GM21825 (cell line): Measurements from ENCODE around the gene ABR.
"Not testable (repeated sequence)": the region's sequence is repeated elsewhere in the genome, so short reads cannot be mapped to it uniquely, and the experiment has no call there.

Experiments used
- ATAC-seq: cut with Tn5 transposase; IDR thresholded peaks from one replicate; pipeline ENCODE4 v1.9.1; 2021; ENCODE audit warnings: mild to moderate bottlenecking, moderate library complexity; ENCODE audit not compliant: unreplicated experiment

The ABR gene

GRCh38 chr17:1097972-1098744 is 81.6 kb downstream of the ABR start:
- ATAC-seq, result not testable (repeated sequence)

- no peak for ATAC-seq
Observed at GRCh38 chr17:1096215-1096614, 83.6 kb downstream of the ABR start.

GRCh38 chr17:1095853-1096173 is 84.0 kb downstream of the ABR start:
- no peak for ATAC-seq

- no peak for ATAC-seq
Observed at GRCh38 chr17:1095090-1095852, 84.5 kb downstream of the ABR start.

- ATAC-seq, result no peak
Observed at GRCh38 chr17:1094591-1094990, 85.2 kb downstream of the ABR start.

GRCh38 chr17:1091900-1092299 is 87.9 kb downstream of the ABR start:
- no peak for ATAC-seq

- ATAC-seq, result no peak
Observed at GRCh38 chr17:1091190-1091534, 88.6 kb downstream of the ABR start.

GRCh38 chr17:1090465-1091189 is 89.2 kb downstream of the ABR start:
- no peak for ATAC-seq

GRCh38 chr17:1089915-1090314 is 89.9 kb downstream of the ABR start:
- no peak for ATAC-seq

GRCh38 chr17:1087381-1088241 is 92.2 kb downstream of the ABR start:
- no peak for ATAC-seq

GRCh38 chr17:1083451-1084187 is 96.2 kb downstream of the ABR start:
- ATAC-seq, result no peak

- ATAC-seq, result no peak
Observed at GRCh38 chr17:1082579-1082978, 97.2 kb downstream of the ABR start.

- no peak for ATAC-seq
Observed at GRCh38 chr17:1078831-1079561, 100.8 kb downstream of the ABR start.

- no peak for ATAC-seq
Observed at GRCh38 chr17:1077986-1078711, 101.6 kb downstream of the ABR start.

- no peak for ATAC-seq
Observed at GRCh38 chr17:1077581-1077985, 102.2 kb downstream of the ABR start.

GRCh38 chr17:1076982-1077302 is 102.8 kb downstream of the ABR start:
- no peak for ATAC-seq

- ATAC-seq, result no peak
Observed at GRCh38 chr17:1076299-1076981, 103.3 kb downstream of the ABR start.

- no peak for ATAC-seq
Observed at GRCh38 chr17:1074886-1075605, 104.7 kb downstream of the ABR start.
